ENCODE results near the gene SLC25A6. TPM values are rescaled to one million over a fixed set of nuclear protein-coding genes. Genes with fewer than 3 reads are reported as not detected.
A peak's percentile ranks its signal among the peaks of the same experiment; 100 is the strongest.

Gene SLC25A6
- total and polyA plus RNA-seq, 10 of the 15 experiments (the other 5 are each of a cell fraction or from before 2014, with no cell fraction given), result 61.9 to 642 (median 322) TPM

DNA sequence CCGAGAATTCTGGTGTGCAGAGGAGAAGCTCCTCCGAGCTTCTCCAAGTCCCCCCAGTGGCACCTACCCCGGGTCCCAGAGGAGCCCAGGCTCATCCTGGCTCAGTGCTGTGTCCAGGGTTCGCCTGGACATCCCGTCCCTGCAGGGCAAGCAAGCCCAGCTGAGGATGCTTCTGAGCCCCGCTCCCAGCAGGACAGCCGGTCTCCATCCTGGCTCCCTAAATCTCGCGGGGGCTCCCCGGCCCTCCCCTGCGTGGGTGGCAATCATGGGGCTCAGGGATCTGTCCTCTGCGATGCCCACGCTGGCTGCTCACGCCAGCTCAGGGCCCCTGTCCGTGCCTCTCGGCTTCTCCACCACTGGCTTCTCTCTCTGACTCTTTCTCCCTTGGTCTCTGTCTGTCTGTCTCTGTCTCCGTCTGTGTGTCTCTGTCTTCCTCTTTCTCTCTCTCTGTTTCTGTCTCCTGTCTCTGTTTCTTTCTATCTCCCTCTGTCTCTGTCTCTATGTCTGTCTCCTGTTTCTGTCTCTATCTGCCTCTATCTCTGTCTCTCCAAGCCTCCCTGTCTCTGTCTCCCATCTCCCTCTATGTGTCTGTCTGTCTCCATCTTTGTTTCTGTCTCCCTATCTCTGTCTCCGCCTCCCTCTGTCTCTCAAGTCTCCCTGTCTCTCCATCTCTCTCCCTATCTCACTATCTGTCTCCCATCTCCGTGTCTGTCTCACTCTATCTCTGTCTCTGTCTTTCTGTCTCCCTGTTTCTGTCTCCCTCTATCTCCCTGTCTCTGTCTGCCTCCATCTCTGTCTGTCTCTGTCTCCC, 27.8 kb upstream of the SLC25A6 start:
- ATAC-seq (peak; percentile 6; the same call in 1 of the 3 replicates), FAIRE-seq (no peak), DNase-seq (ENCODE audit: low read depth, low spot score) (no peak)
- H3K9me3 ChIP-seq (replicated peaks; ENCODE audit: control insufficient read depth, insufficient read depth, low read length), result peaks cover 23% of the 10 kb centered on the region
- intact Hi-C loops (cut with micrococcal nuclease; ENCODE audit: unreplicated experiment) (no loop called here), in situ Hi-C loops (cut with MboI) (no loop called here)
- no peaks in the 10 kb centered on the region for H3K79me2 ChIP-seq (ENCODE audit: control insufficient read depth, insufficient read depth, low read length)
- ChIA-PET RAD21 (ENCODE audit: unreplicated experiment) (no interaction called here), SMC1A (ENCODE audit: uncharacterized antibody, unreplicated experiment) (no interaction called here), CTCF (no interaction called here), POLR2A (no interaction called here)
- TF ChIP-seq POLR2AphosphoS5 (IDR thresholded peaks at IDR 0.05; ENCODE audit: low read length) (0 out of 2 replicates have a peak, but pooled peaks have one; percentile 15), POLR2AphosphoS2 (IDR thresholded peaks at IDR 0.05; ENCODE audit: low read depth, low read length) (peak; percentile 72; the same call in 1 of the 2 replicates), MXI1 (IDR thresholded peaks at IDR 0.05; ENCODE audit: low read depth, low read length) (no peak)
- H4K20me1 ChIP-seq (ENCODE audit: control insufficient read depth, insufficient read depth), result no peaks in the 10 kb centered on the region
- no peaks in the 10 kb centered on the region for H3K4me1 ChIP-seq (ENCODE audit: control insufficient read depth, insufficient read depth, low read length)
- no peak overlapping the region for H2AFZ ChIP-seq (ENCODE audit: control insufficient read depth, low read depth, low read length)
- no peak overlapping the region for H3K4me3 ChIP-seq
- 82% methylated on average over 15 of the region's 19 CpGs for WGBS (ENCODE audit: insufficient coverage, insufficient replicate concordance, low lambda C conversion rate, missing lambda C conversion rate)
- TSS peak; percentile 56 for BruUV-seq (replicated peaks)
- H3K27me3 ChIP-seq (replicated peaks in 1 of 2; ENCODE audit: control insufficient read depth in 2 of 2, insufficient read depth in 2 of 2, low read length in 1 of 2), result no peaks in the 10 kb centered on the region
- H3K4me2 ChIP-seq (ENCODE audit: control insufficient read depth, insufficient read depth), result no peak overlapping the region
- H3K36me3 ChIP-seq (ENCODE audit: control insufficient read depth in 2 of 2, insufficient read depth in 2 of 2, low read length in 1 of 2), result peaks cover 30 to 32% of the 10 kb centered on the region in 2 experiments
- H3K27ac ChIP-seq (ENCODE audit: control insufficient read depth, insufficient read depth), result no peak overlapping the region
- no peak overlapping the region for H3K9ac ChIP-seq (ENCODE audit: control insufficient read depth, insufficient read depth, low read length)

DNA sequence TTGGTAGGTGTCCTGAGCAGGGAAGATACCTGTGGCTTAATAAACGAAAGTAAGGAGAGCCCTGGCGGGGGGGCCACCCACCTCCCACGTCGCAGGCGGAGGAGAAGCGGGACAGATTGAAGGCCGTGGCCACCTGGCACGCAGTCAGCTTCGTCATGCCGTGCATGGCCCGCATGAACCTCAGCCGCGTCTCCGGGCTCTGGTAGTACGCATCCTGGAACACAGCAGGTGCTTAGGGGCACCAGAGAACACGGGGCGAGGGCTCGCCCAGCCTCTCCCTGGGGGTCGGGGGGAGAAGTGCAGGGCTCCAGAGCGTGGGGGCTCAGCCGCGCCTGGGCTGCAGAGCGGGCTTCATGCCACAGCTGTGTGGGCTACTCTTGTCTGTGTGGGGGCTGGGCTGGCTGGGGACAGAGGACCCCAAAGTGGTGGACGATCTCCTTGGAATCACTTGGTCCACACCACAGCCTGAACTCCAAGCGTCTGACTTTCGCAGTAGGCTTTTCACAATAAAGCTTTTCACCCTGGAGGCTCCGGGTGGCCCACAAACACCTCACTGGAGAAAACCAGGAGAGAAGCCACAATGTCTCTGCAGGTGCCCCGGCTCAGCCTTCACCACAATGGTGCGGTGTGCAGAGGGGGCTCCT, 27.1 kb upstream of the SLC25A6 start:
- SMC1A ChIA-PET (ENCODE audit: uncharacterized antibody, unreplicated experiment), result no interaction called here
- TF ChIP-seq, protein P1, sequence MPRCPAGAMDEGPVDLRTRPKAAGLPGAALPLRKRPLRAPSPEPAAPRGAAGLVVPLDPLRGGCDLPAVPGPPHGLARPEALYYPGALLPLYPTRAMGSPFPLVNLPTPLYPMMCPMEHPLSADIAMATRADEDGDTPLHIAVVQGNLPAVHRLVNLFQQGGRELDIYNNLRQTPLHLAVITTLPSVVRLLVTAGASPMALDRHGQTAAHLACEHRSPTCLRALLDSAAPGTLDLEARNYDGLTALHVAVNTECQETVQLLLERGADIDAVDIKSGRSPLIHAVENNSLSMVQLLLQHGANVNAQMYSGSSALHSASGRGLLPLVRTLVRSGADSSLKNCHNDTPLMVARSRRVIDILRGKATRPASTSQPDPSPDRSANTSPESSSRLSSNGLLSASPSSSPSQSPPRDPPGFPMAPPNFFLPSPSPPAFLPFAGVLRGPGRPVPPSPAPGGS (IDR thresholded peaks at IDR 0.05; ENCODE audit: borderline replicate concordance, insufficient read depth, low read depth, low read length, poor library complexity, severe bottlenecking), result peak; percentile 24
- no peak for TF ChIP-seq YBX1 (IDR thresholded peaks at IDR 0.05)
- TF ChIP-seq POLR2AphosphoS5 (IDR thresholded peaks at IDR 0.05; ENCODE audit: low read length), result 0 out of 2 replicates have a peak, but pooled peaks have one; percentile 32
- peak; percentile 52 for TF ChIP-seq POLR2A (IDR thresholded peaks at IDR 0.05; ENCODE audit: low read depth, low read length)
- Histone ChIP-seq H3K36me3 (ENCODE audit: control insufficient read depth in 2 of 2, insufficient read depth in 2 of 2, low read length in 1 of 2) (peaks cover 30 to 32% of the 10 kb centered on the region in 2 experiments), H4K20me1 (ENCODE audit: control insufficient read depth, insufficient read depth) (no peaks in the 10 kb centered on the region), H3K4me2 (ENCODE audit: control insufficient read depth, insufficient read depth) (no peak overlapping the region), H3K79me2 (ENCODE audit: control insufficient read depth, insufficient read depth, low read length) (no peaks in the 10 kb centered on the region), H3K4me1 (ENCODE audit: control insufficient read depth, insufficient read depth, low read length) (no peaks in the 10 kb centered on the region), H3K4me3 (no peak overlapping the region), H3K27ac (ENCODE audit: control insufficient read depth, insufficient read depth) (no peak overlapping the region), H3K9ac (ENCODE audit: control insufficient read depth, insufficient read depth, low read length) (no peak overlapping the region), H3K9me3 (replicated peaks; ENCODE audit: control insufficient read depth, insufficient read depth, low read length) (peaks cover 23% of the 10 kb centered on the region), H3K27me3 (replicated peaks in 1 of 2; ENCODE audit: control insufficient read depth in 2 of 2, insufficient read depth in 2 of 2, low read length in 1 of 2) (no peaks in the 10 kb centered on the region), H2AFZ (ENCODE audit: control insufficient read depth, low read depth, low read length) (no peak overlapping the region)
- RAD21 ChIA-PET (ENCODE audit: unreplicated experiment), result no interaction called here
- no peak for ATAC-seq
- BruUV-seq (replicated peaks), result no TSS peak
- POLR2A ChIA-PET, result no interaction called here
- intact Hi-C loops (cut with micrococcal nuclease; ENCODE audit: unreplicated experiment) (no loop called here), in situ Hi-C loops (cut with MboI) (no loop called here)
- FAIRE-seq, result no peak
- 96% methylated on average over 25 of the region's 29 CpGs for WGBS (ENCODE audit: insufficient coverage, insufficient replicate concordance, low lambda C conversion rate, missing lambda C conversion rate)
- CTCF ChIA-PET, result no interaction called here
- DNase-seq (ENCODE audit: low read depth, low spot score), result no peak
